VCaP (cell line): ENCODE measurements around the gene FBXO47.

ENCODE experiments used
- H3K27ac ChIP-seq: fragments of 450-650 bp; 2 replicates; pipeline ENCODE4 v1.5.1; 2017
- TF ChIP-seq, protein P1 (sequence below): fragments of 450-650 bp; conservative IDR thresholded peaks from 2 replicates; pipeline ENCODE4 v1.5.1; 2017; ENCODE audit warnings: mild to moderate bottlenecking, moderate library complexity

The FBXO47 gene

DNA sequence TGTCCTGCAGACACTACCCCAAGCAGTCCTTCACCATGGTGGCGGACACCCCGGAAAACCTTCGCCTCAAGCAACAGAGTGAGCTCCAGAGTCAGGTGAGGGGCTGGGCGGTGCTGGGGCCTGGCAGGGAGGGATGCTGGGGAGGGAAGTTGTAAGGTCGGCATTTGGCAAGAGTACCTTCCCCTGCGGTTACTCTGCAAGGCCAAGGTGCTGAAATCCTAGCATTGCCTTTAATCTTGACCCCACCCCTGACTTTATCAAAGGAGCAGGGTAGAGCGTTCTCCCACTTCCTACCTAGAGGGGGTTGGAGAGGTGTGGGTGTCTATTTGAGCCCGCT is 76.8 kb downstream of the FBXO47 start:
- H3K27ac ChIP-seq: no peak overlapping the region
- TF ChIP-seq, protein P1, sequence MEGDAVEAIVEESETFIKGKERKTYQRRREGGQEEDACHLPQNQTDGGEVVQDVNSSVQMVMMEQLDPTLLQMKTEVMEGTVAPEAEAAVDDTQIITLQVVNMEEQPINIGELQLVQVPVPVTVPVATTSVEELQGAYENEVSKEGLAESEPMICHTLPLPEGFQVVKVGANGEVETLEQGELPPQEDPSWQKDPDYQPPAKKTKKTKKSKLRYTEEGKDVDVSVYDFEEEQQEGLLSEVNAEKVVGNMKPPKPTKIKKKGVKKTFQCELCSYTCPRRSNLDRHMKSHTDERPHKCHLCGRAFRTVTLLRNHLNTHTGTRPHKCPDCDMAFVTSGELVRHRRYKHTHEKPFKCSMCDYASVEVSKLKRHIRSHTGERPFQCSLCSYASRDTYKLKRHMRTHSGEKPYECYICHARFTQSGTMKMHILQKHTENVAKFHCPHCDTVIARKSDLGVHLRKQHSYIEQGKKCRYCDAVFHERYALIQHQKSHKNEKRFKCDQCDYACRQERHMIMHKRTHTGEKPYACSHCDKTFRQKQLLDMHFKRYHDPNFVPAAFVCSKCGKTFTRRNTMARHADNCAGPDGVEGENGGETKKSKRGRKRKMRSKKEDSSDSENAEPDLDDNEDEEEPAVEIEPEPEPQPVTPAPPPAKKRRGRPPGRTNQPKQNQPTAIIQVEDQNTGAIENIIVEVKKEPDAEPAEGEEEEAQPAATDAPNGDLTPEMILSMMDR: no peak

GRCh38 chr17:38889745-38890409 is 77.3 kb downstream of the FBXO47 start:
- TF ChIP-seq, protein P1: no peak
- H3K27ac ChIP-seq: no peak overlapping the region

DNA sequence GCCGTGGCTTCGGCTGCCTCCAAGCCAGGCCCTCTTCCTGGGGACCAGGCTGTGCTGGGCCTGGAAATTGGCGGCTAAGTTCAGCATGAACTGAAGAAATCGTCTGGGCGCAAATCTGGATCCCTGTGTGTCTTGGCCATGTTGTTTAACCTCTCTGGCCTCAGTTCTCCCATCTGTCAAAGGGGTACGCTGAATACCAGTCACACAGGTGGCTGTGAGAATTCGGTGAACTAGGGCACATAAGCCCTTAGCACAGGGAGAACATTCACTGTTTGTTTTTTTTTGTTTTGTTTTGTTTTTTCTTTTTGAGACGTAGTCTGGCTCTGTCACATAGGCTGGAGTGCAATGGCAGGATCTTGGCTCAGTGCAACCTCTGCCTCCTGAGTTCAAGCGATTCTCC is 78.4 kb downstream of the FBXO47 start:
- no peak overlapping the region for H3K27ac ChIP-seq
- TF ChIP-seq, protein P1: no peak

- TF ChIP-seq, protein P1: no peak
- no peak overlapping the region for H3K27ac ChIP-seq
These were observed 80.6 kb downstream of the FBXO47 start for GRCh38 chr17:38886643-38887010.
